GM18526 (cell line): ENCODE measurements around the gene TENT5D.

Experiments
- POLR2A ChIP-seq: IDR thresholded peaks from 3 replicates; pipeline ENCODE4 v1.6.1; 2011; ENCODE audit not compliant: insufficient read length; ENCODE audit errors: extremely low read depth

The TENT5D gene

DNA sequence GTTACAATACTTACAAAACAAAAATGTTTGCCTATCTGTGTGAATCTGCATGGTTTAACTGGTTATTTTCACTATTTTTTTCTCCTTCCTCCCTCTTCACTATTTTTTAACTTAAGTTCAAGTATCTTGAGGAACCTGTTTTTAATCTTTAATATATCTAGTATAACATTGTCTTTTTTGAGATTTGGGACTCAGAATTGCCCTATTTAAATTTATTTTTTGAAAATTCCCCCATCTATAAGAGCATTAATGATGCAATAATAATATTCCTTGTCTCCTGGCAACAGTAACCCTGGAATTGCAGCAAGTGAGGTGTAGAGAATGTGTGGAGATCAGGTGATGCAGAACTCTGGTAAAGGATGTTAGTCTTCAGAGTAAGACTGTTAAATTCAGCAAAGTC, at the start of gene TENT5D:
Gene TENT5D (plus strand): TSS at position 301 of the 400 bp plus-strand sequence. CDS start 22,093 bp downstream, outside the sequence.
- no peak for TF ChIP-seq POLR2A

GRCh38 chrX:80388206-80388605, 32.0 kb upstream of the TENT5D start:
- TF ChIP-seq POLR2A, result no peak

DNA sequence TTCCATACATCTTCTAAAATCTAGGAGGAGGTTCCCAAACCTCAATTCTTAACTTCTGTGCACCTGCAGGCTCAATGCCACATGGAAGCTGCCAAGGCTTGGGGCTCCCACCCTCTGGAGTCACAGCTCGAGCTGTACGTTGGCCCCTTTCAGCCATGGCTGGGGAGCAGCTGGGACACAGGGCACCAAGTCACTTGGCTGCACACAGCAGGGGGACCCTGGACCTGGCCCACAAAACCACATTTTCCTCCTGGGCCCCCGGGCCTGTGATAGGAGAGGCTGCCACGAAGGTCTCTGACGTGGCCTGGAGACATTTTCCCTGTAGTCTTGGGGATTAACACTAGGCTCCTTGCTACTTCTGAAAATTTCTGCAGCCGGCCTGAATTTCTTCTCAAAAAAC, 8.2 kb upstream of the TENT5D start:
- no peak for TF ChIP-seq POLR2A

- TF ChIP-seq POLR2A, result no peak
Measured at GRCh38 chrX:80423000-80423399, 2.8 kb downstream of the TENT5D start.

DNA sequence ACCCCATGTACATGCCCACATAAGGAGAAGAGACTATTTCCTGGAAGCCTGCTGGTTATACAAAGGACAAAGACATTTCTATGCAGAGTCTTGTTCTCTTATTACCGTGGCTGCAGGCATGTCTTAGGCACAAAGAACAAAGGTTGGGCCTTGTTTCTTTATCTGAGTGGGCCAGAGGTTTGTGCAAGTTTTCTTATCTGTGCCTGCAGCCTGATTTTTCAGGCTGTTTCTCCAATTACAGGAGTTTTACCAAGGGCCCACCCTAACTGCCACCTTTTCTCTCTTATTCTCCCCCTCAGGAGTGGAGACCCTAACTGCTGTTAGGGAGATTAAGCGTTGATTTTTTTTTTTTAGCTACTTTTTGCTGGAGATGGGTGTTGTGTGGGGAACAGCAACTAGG, 3.5 kb downstream of the TENT5D start:
- TF ChIP-seq POLR2A, result no peak

GRCh38 chrX:80430826-80431504, 10.7 kb downstream of the TENT5D start:
- TF ChIP-seq POLR2A, result no peak

DNA sequence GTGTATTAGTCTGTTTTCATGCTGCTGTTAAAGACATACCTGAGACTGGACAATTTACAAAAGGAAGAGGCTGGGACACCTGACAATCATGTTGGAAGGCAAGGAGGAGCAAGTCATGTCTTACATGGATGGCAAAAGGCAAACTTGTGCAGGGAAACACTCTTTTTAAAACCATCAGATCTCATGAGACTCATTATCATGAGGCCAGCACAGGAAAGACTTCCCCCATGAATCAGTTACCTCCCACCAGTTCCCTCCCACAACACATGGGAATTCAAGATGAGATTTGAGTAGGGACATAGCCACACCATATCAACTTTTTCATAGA, 11.2 kb downstream of the TENT5D start:
- no peak for TF ChIP-seq POLR2A

- no peak for TF ChIP-seq POLR2A
Measured at GRCh38 chrX:80432441-80432840, 12.2 kb downstream of the TENT5D start.

- no peak for TF ChIP-seq POLR2A
Measured at GRCh38 chrX:80432863-80433262, 12.6 kb downstream of the TENT5D start.

DNA sequence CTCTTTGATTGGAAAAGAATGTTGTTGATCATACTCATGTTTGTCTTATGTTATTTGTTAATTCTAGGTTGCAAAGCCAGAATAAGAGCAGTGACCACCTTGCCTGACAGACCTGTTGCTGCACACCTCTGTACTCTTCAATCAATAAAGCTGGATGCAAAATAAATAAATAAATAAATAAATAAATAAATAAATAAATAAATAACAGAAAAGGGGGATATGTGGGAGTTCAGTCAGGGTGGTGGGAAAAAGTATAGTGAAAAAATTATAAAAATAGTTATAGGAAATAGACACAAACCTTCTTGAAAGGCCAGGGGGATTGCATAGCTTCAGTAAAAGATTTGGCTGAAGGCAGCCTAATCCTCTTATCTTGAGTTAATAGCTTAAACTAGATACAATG, 51.3 kb downstream of the TENT5D start:
- TF ChIP-seq POLR2A, result no peak

- TF ChIP-seq POLR2A, result no peak
Measured at GRCh38 chrX:80485543-80485942, 65.3 kb downstream of the TENT5D start.

- no peak for TF ChIP-seq POLR2A
Measured at GRCh38 chrX:80486299-80486698, 66.1 kb downstream of the TENT5D start.

DNA sequence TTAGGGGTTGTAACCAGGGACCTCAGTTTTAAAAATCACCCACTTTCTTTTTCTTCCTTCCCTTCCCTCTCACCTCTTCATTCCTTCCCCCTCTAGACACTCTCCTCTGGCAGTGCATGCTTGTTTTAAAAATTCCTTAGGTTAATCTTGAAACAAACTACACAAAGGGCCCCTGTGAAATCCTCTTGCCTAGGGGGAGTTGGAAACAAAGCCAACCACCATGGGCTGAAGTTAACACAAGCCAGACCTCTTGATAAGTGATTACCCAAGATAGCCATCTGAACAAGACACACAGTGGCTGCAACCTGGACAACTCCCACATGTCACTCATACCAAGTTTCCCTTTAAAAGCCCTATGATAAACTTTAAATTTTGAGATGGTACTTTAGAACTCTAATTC, 68.9 kb downstream of the TENT5D start:
- no peak for TF ChIP-seq POLR2A
